ENCODE results near the gene AMN.

Gene AMN

GRCh38 chr14:102932484-102933248 lies 10.2 kb downstream of the AMN start:
- Histone ChIP-seq H3K27me3 (peaks cover 73% of the 10 kb centered on the region), H3K27ac (no peak overlapping the region), H3K4me3 (ENCODE audit: low read depth in 1 of 2, low read length in 1 of 2) (no peak overlapping the region), H3K4me1 (ENCODE audit: control insufficient read depth in 1 of 2, insufficient read depth in 1 of 2, low read depth in 1 of 2, low read length in 1 of 2) (peaks cover 13 to 27% of the 10 kb centered on the region in 2 experiments), H3K9me3 (no peaks in the 10 kb centered on the region), H3K36me3 (no peaks in the 10 kb centered on the region)
- TF ChIP-seq CTCF (IDR thresholded peaks at IDR 0.05): no peak

GRCh38 chr14:102933618-102934231 lies 11.3 kb downstream of the AMN start:
- Histone ChIP-seq H3K27me3 (peaks cover 62% of the 10 kb centered on the region), H3K36me3 (no peaks in the 10 kb centered on the region), H3K27ac (no peak overlapping the region), H3K4me3 (ENCODE audit: low read depth in 1 of 2, low read length in 1 of 2) (no peak overlapping the region), H3K4me1 (ENCODE audit: control insufficient read depth in 1 of 2, insufficient read depth in 1 of 2, low read depth in 1 of 2, low read length in 1 of 2) (peaks cover 4 to 16% of the 10 kb centered on the region in 2 experiments), H3K9me3 (no peaks in the 10 kb centered on the region)
- TF ChIP-seq CTCF (IDR thresholded peaks at IDR 0.05): no peak

- no peak for TF ChIP-seq CTCF (IDR thresholded peaks at IDR 0.05)
- Histone ChIP-seq H3K36me3 (no peaks in the 10 kb centered on the region), H3K4me3 (ENCODE audit: low read depth in 1 of 2, low read length in 1 of 2) (no peak overlapping the region)
Observed at GRCh38 chr14:102935756-102936155, 13.3 kb downstream of the AMN start.

GRCh38 chr14:102937331-102938175 lies 15.1 kb downstream of the AMN start:
- H3K9me3 ChIP-seq: no peaks in the 10 kb centered on the region
- H3K4me3 ChIP-seq (ENCODE audit: low read depth in 1 of 2, low read length in 1 of 2): no peak overlapping the region
- TF ChIP-seq CTCF (IDR thresholded peaks at IDR 0.05): no peak
- H3K27me3 ChIP-seq: peaks cover 24% of the 10 kb centered on the region
- no peak overlapping the region for H3K27ac ChIP-seq
- H3K36me3 ChIP-seq: no peaks in the 10 kb centered on the region
- H3K4me1 ChIP-seq (ENCODE audit: control insufficient read depth in 1 of 2, insufficient read depth in 1 of 2, low read depth in 1 of 2, low read length in 1 of 2): no peaks in the 10 kb centered on the region

More at GRCh38 chr14:102935756-102936155, 13.3 kb downstream of the AMN start:
- peaks cover 42% of the 10 kb centered on the region for H3K27me3 ChIP-seq
- H3K9me3 ChIP-seq: no peaks in the 10 kb centered on the region
- no peak overlapping the region for H3K27ac ChIP-seq
- H3K4me1 ChIP-seq (ENCODE audit: control insufficient read depth in 1 of 2, insufficient read depth in 1 of 2, low read depth in 1 of 2, low read length in 1 of 2): no peaks in the 10 kb centered on the region

- Histone ChIP-seq H3K27me3 (peaks cover 17% of the 10 kb centered on the region), H3K36me3 (no peaks in the 10 kb centered on the region)
Observed at GRCh38 chr14:102938191-102938590, 15.7 kb downstream of the AMN start.

More at GRCh38 chr14:102938191-102938590, 15.7 kb downstream of the AMN start:
- Histone ChIP-seq H3K4me1 (ENCODE audit: control insufficient read depth in 1 of 2, insufficient read depth in 1 of 2, low read depth in 1 of 2, low read length in 1 of 2) (no peaks in the 10 kb centered on the region), H3K4me3 (ENCODE audit: low read depth in 1 of 2, low read length in 1 of 2) (no peak overlapping the region), H3K27ac (no peak overlapping the region), H3K9me3 (no peaks in the 10 kb centered on the region)
- TF ChIP-seq CTCF (IDR thresholded peaks at IDR 0.05): no peak
